Stimulated activated CD4-positive, alpha-beta T cell treated with anti-CD3 and anti-CD28 coated beads, Interleukin-1b, Interleukin-23, amount 100 ng/mL, for 4 hours (primary cell): ENCODE results near the gene TAF3.
"Not testable (repeated sequence)": the region's sequence is repeated elsewhere in the genome, so short reads cannot be mapped to it uniquely, and the experiment has no call there.

Experiments
- DNase-seq, 2 donors: peaks; one replicate each; pipeline ENCODE4 v3.0.0-alpha.2; 2020; ENCODE audit warnings: low read depth in 2 of 2

TAF3 gene, protein sequence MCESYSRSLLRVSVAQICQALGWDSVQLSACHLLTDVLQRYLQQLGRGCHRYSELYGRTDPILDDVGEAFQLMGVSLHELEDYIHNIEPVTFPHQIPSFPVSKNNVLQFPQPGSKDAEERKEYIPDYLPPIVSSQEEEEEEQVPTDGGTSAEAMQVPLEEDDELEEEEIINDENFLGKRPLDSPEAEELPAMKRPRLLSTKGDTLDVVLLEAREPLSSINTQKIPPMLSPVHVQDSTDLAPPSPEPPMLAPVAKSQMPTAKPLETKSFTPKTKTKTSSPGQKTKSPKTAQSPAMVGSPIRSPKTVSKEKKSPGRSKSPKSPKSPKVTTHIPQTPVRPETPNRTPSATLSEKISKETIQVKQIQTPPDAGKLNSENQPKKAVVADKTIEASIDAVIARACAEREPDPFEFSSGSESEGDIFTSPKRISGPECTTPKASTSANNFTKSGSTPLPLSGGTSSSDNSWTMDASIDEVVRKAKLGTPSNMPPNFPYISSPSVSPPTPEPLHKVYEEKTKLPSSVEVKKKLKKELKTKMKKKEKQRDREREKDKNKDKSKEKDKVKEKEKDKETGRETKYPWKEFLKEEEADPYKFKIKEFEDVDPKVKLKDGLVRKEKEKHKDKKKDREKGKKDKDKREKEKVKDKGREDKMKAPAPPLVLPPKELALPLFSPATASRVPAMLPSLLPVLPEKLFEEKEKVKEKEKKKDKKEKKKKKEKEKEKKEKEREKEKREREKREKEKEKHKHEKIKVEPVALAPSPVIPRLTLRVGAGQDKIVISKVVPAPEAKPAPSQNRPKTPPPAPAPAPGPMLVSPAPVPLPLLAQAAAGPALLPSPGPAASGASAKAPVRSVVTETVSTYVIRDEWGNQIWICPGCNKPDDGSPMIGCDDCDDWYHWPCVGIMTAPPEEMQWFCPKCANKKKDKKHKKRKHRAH

DNA sequence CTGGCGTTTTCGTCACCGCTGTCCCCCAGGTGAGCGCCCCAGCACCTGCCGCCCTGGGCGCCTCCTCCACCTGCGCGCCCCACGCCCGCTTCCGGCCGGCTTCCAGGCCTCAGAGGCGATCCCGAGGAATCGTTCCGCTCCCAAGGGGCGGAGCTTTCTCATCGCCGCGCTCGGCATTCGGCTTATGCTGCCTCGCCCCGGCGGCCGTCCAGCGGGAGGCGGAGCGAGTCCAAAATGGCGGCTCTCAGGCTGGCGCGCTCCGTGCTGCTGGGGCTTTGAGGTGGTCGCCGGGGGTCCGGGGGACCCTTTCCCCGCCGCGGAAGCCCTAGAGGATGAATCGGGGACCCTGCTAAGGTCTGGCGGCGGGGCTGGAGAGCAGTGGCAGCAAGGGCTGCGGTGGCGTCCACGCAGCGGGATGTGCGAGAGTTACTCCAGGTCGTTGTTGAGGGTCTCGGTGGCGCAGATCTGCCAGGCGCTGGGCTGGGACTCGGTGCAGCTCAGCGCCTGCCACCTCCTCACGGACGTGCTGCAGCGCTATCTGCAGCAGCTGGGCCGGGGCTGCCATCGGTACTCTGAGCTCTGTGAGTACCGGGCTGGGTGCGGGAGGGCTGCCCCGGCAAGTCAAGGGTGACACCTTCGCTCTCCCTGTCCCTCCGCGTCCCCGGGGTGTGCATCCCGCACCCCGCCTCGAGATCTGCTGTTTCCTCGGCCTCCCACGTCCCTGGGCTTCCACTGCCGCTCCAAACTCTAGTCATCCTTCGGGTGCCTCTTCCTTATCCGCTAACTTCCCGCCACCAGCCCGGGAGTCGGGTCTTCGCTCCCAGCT lies at the start of gene TAF3:
Gene TAF3, plus strand, starts transcription at position 211 of the 826 bp plus-strand sequence. Its CDS starts 205 bp downstream, at position 416.
- peak; percentile 87 to 91 for DNase-seq

DNA sequence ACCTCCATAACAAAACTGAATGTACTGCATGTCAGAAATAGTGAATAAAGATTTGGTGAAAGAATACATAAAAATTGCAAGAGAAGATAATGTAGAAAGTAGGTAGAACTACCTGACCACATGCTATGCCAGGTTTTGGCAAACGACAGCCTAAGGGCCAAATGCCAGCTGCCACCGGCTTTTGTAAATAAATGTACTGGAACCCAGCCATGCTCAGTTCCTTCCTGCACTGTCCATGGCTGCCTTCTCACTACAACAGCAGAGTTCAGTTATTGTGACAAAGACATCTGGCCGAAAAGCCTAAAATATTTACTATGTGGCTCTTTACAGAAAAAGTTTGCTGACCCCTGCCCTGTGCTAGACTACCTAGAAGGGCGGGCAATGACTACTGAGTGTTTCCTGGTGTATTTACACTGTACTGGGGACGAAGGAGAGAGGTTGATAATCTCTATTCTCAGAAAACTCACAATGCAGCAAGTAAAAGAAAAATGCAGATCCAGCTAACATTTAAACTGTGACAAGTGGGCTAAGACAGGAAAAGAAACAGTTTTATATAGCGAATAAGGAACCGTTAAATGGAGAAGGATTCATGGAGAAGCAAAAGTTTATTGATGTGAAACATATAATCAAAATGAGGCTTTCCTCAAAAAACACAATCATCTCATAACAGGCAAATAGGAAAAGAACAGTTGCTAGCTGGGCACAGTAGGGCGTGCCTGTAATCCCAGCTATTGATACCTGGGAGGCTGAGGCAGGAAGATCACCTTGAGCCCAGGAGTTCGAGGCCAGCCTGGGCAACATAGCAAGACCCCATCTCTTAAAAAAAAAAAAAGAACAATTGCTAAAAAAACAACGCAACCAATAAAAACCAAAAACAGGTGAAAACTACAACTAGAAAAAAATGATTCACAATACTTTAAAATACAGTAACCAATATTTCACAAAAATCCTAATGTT lies 44.2 kb upstream of the TAF3 start:
- no peak for DNase-seq

DNA sequence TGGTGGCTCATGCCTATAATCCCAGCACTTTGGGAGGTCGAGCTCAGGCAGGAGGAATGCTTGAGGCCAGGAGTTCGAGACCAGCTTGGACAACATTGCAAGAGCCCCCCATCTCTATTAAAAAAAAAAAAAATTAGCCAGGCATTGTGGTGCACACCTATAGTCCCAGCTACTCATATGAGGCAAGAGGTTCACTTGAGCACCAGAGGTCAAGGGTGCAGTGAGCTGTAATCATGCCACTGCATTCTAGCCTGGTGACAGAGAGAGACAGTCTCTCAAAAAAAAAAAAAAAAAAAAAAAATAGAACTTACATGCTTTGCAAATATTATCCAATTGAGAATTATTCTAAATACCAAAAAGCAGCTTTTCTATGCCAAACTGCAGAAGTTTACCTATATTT lies 41.5 kb upstream of the TAF3 start:
- no peak for DNase-seq

DNA sequence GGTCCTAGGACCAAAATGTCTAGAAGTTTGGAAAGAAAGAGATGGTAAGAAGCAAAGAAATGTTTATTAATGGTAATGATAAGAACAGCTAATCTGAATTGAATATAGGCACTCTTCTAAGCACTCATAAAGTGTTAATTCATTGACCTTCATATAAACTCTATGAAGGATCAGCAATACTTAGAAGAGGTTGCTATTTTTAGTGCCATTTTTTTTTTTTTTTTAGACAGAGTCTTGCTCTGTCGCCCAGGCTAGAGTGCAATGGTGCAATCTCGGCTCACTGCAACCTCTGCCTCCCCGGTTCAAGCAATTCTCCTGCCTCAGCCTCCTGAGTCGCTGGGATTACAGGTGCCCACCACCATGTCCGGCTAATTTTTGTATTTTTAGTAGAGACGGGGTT lies 36.1 kb upstream of the TAF3 start:
- not testable (repeated sequence) for DNase-seq

DNA sequence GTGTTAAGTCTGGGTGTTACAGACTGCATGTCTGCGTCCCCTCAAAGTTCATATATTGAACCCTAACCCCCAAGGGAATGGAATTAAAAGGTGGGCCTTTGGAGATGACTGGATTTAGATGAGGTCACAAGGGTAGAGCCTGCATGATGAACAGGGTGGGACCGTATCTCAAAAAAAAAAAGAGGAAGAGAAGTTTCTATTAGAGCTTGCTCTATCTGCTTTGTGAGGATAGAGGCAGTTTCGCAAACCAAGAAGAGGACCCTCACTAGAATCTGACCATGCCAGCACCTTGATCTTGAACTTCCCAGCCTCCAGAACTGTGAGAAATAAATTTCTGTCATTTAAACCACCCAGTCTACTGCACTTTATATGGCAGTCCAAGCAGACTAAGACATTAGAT lies 31.9 kb upstream of the TAF3 start:
- no peak for DNase-seq

DNA sequence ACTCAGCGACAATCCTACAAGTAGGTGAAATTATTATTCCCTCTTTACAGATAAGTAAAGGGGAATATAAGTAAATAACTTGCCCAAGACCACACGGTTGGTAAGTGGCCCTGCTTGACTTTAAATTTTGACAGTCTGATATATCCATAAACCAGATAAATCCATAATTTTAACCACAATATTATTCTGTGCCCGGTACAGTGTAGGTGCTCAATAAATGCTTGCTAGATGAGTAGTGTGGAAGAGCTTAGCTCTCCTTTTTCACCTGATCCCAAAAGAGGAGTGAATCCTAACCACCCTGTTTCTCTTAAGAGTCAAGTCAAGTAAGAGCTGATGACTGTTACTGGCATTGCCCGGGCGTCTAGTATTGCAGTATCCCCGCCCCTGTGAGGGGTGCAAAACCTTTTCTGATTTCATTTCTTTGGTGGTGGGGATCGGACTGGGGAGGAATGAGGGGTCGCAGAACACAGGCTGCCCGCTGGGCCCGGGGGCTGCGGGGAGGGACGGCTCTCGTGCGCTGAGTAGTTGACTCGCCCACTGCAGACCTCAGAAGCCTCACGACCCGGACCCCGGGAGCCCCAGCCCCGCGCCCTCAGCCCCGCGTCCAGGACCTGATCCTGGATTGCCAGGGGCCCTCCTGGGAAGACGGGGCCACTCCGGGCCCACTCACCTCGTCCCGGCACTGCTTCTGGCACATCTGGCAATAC lies 31.0 kb upstream of the TAF3 start:
- no peak for DNase-seq

DNA sequence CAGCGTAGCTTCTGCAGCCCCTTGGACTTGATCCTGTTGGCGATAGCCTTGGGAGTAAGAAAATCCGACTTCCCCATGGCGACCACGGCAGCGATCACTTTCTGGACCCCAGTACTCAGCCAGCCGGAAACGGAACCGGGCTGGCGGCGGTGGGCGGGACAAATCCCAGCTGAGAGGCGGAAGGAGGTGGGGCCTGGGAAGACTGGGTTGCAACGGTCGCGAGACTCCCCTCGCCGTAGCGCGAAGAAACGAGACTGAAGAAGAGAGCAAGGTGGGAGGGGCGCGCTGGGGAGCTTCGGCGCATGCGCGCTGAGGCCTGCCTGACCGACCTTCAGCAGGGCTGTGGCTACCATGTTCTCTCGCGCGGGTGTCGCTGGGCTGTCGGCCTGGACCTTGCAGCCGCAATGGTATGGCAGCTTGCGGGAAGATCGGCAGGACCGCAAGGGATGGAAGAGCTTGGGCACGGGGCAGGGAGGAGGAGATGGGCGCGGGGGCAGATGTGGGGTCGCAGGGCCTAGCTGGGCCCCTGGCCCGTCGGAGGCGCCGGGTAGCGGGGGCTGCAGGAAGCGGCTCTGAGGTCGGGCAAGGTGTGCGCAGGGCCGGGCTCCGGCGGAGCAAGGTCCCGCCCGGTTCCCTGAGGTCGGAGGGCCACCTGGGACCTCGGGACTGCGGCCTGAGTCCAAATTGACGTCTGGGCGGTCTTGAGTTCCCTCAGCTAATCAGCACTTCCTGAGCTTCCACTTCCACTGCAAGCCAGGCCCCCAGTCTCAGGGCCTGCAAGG lies 30.3 kb upstream of the TAF3 start, which contains the start of the genes ATP5F1C and KIN:
Gene ATP5F1C, plus strand, starts transcription at position 321 of the 782 bp plus-strand sequence. Its CDS starts 31 bp downstream, at position 352.
Gene KIN, minus strand, starts transcription at position 137 of the 782 bp plus-strand sequence. Its CDS starts 60 bp downstream, at position 77.
- DNase-seq = peak; percentile 94 to 95

DNA sequence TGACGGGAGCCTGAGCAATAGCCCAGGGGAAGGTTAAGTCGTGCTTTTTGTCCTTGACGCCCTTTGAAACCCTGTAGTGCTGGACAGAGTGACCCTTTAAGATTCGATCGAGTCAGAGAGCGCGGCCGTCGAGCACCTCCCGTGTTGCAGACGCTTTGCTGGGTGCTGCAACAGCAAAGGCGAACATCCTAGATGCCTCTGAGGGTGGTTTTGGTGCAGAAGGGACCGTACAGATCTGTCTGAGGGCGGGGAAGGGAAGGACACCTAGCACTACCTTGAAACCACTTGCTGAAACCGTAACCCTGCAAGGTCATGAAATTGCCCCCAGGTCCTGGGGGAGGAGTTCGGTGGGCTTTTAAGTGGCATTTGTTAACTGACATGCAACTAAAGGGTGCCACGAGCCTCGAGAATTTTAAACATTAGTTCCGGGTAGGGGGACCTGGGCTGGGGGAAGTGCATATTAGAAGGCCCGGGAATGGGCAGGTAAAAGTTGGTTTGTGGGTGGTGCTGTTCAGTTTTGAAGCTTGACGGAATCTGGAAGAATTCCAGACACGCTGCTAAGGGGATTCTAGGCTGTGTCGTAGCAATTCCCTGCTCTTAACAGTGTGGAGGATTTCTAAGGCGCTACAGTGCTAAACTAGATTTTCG lies 29.5 kb upstream of the TAF3 start:
- DNase-seq = no peak

DNA sequence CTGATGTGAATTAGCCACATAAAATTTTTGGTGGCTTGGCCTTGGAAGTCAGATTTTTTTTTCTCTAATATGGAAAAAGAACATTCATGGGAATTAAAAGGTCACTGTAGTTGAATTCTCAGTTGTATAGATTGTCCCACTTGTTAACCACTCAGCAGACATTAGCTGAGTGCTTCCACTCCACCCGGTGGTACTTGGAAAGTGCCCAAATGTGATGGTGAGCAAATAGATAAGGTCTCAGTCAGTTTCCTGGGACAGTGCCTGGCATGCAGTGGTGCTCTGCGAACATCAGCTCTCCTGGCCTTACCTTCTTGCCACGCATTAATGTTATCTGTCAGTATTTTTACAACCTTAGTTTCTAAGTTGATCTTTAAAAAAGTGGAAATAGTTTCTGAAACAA lies 28.9 kb upstream of the TAF3 start:
- DNase-seq = no peak

DNA sequence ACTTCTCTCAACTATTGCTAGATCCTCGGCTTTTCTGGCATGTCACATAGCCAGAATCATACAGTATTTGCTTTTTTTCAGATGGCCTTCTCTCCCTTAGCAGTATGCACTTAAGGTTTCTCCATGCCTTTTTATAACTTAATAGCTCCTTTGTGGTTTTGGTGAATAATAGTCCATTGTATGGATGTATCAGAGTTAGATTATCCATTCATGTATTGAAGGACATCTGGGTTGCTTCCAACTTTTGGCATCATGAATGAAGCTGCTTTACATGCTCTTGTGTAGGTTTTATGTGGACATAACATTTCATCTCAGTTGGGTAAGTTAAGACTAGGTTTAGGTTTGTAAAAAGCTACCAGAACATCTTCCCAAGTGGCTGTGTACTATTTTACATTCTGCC lies 25.8 kb upstream of the TAF3 start:
- no peak for DNase-seq

DNA sequence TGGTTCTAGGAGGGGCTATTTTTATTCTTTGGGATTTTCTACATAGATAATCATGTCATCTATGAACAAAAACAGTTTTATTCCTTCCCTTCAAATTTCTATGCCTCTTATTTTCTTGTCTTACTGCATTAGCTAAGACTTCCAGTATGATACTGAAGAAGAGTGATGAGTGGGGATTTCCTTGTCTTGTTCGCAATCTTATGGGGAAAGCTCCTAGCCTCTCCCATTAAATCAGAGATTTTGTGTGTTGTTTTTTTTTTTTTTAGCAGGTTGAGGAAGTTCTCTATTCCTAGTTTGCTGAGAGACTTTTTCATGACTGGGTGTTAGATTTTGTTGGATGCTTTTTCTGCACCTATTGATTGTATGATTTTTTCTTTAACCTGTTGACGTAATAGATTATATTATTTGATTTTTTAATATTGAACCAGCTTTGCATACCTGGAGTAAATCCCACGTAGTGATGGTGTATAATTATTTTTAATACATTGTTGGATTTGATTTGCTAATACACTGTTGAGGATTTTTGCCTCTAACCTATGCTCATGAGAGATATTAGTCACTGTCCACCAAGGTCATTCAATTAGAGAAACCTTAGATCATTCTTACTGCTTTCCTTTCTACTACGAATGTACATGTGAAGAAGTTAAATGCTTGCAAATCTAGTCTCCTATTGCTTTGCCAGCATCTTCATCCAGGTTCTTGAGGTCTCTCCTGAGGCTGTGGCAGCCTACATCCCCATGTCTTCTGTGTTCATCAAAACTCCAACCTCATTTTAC lies 23.9 kb upstream of the TAF3 start:
- no peak for DNase-seq

DNA sequence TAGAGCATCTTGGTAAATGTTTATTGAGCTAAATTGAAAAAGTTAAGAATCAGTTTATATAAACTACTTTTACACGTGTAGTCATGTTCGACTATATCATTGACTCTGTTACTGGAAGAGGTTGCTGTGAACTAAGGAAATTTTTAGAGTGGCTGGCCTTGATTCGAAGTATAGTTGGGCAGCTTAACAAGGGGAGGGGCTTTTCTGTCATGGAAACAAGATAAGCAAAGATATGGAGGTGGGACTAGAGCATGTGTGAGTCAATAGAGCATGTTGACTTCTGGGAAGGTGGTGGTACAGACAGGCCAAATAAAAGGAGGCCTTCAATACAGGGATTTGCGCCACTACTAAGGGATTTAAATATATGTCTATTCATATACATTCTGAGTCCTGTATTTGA lies 22.7 kb upstream of the TAF3 start:
- no peak for DNase-seq

DNA sequence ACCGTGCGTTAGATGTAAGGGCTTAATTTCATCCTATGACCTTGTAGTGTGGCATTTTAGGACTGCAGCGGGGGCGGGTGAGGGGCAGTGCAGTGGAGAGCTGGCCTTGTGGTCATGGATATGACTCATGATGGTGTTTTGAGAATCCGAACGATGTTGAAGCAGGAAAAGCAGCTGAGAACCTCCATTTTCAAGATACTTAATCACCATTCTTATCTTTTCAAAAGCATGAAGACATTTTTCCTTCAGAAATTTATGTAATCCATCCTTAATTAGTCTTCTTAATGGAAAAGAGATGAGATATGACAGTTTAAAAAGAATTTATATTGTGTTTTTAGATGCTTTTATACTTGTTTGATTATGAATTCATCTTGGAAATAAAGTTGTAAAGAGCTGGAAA lies 20.7 kb upstream of the TAF3 start:
- no peak for DNase-seq

DNA sequence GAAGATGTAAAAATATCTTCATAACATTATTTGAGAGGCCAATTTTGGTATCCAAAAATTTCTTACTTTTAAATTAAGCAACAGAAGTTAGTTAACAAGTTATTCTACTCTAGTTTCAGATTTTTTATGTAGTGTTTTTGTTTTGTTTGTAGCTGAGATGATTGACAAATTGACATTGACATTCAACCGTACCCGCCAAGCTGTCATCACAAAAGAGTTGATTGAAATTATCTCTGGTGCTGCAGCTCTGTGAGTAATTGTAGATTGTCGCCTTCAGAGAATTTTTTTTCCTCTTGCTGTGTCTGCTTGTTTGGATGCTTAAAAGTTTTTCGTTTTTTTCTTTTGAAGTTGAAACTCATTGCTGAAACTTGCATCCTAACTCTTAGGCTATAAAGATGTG lies 15.7 kb upstream of the TAF3 start:
- DNase-seq = no peak

DNA sequence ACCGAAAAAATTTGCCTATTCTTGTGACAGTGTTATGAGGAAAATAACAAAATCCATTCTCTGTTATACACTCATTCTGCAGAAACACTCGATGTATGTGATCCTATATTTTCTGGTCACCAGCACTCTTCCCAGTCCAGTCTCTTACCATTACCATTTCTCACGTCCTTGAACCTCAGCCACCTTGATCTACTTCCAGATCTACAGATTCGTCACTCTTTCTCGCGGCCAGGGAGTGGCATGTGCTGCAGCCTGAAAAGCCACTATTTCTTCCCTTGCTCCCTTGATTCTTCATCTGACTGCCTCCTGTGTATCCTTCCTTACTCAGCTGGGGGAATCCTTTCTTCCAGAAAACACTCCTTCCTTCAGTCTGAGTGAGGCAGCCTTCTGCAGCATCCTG lies 14.1 kb upstream of the TAF3 start:
- DNase-seq = no peak

DNA sequence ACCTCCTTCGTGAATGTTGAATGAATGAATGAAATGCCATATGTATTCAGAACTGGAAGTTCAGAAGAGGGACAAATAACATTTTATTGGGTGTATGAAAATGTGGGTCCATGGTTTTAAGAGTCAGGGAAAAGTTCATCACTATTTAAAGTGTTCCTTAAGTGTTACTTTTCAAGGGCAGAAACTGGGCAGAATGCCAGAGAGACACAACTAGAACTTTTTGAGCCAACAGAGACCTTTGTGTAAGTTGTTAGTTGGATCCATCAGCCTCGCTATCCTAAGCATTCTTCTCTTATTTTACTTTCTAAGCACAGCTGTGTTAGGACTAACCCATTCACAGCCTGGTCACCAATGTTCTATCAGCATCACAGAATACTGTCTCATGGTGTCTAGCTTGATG lies 13.6 kb upstream of the TAF3 start:
- no peak for DNase-seq

DNA sequence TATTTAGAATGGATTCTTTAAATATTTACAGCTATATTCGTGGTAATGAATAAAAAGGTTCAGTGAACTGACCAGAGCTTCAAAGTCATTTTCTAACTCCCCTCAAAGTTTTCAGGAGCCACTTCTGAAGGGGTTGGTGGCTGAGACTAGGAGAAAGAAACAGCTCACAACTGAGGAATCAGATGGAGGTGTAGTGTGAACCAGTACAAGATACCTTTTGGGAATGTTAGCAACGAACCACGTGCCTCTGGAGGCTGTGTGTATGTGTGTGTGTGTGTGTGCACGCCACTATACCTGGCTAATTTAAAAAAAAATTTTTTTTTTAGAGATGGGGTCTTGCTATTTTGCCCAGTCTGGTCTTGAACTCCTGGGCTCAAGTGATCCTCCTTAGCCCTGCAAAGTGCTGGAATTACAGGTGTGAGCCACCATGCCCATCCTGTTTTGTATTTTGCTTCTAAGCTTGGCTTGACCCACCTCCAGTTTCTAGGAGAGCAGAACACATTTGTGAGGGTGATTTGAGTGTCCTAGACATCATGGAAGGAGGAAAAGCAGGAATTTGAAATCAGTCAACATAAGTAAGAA lies 9.5 kb upstream of the TAF3 start:
- DNase-seq = no peak
